Subcutaneous adipose tissue (tissue), 4 donors: ENCODE results near the gene MAB21L4. TPM values are rescaled to one million over a fixed set of nuclear protein-coding genes. Genes with fewer than 3 reads are reported as not detected.

ENCODE experiments used
- total RNA-seq, 4 donors: library from RNA; depleted of rRNA; stranded (reverse); fragments of >200 nt; gene quantifications; one replicate each; pipeline ENCODE4 v1.1.0, GENCODE V29; 2016
- TF ChIP-seq, protein P1 (sequence below): fragments of 450-650 bp; IDR thresholded peaks from one replicate; pipeline ENCODE4 v1.5.1; 2016; ENCODE audit warnings: low read depth, mild to moderate bottlenecking, control low read depth, antibody characterized with exemption, moderate library complexity

The MAB21L4 gene
- total RNA-seq, 4 donors from 2014 or later: not detected

GRCh38 chr2:240888890-240889573 lies 6.9 kb downstream of the MAB21L4 start:
- TF ChIP-seq, protein P1, sequence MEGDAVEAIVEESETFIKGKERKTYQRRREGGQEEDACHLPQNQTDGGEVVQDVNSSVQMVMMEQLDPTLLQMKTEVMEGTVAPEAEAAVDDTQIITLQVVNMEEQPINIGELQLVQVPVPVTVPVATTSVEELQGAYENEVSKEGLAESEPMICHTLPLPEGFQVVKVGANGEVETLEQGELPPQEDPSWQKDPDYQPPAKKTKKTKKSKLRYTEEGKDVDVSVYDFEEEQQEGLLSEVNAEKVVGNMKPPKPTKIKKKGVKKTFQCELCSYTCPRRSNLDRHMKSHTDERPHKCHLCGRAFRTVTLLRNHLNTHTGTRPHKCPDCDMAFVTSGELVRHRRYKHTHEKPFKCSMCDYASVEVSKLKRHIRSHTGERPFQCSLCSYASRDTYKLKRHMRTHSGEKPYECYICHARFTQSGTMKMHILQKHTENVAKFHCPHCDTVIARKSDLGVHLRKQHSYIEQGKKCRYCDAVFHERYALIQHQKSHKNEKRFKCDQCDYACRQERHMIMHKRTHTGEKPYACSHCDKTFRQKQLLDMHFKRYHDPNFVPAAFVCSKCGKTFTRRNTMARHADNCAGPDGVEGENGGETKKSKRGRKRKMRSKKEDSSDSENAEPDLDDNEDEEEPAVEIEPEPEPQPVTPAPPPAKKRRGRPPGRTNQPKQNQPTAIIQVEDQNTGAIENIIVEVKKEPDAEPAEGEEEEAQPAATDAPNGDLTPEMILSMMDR: no peak

- TF ChIP-seq, protein P1: no peak
These were observed 7.6 kb downstream of the MAB21L4 start for GRCh38 chr2:240888130-240888889.

DNA sequence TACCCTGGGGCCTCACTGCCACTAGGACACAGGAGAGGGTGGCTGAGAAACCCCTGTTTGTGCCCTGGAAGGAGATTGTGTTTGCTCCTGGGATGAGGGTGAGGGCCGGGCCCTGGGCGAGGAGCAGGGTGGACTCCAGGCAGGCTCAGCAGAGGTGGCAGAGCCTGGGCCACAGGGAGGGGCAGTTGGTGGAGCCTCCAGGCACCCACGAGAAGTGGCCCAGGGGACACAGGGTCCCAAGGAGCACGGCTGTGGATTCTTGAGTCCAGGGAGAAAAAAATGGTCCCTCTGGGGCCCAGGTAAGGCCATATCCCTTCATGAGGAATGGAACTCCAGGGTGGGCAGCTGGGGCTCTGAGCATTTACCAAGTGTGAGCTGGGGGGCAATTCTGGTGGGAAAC lies 8.3 kb downstream of the MAB21L4 start:
- TF ChIP-seq, protein P1: no peak

- TF ChIP-seq, protein P1: no peak
These were observed 9.0 kb downstream of the MAB21L4 start for GRCh38 chr2:240886678-240887609.

DNA sequence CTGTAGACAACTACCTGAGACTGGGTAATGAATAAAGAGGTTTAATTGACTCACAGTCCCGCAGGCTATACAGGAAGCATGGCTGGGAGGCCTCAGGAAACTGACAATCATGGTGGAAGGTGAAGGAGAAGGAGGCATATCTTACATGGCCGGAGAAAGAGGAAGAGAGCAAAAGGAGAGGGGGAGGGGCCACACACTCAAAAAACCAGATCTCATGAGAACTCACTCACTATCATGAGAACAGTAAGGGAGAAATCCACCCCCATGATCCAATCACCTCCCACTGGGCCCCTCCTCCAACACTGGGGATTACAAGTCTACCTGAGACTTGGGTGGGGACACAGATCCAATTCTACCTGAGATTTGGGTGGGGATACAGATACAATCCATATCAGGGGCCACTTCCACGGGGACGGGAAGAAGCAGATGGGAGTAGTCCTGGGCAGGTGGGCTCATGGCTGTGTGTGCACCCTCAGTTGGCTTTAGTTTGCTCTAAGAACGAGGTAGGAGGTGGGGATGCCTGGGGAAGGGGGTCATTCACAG lies 9.9 kb downstream of the MAB21L4 start:
- TF ChIP-seq, protein P1: no peak

DNA sequence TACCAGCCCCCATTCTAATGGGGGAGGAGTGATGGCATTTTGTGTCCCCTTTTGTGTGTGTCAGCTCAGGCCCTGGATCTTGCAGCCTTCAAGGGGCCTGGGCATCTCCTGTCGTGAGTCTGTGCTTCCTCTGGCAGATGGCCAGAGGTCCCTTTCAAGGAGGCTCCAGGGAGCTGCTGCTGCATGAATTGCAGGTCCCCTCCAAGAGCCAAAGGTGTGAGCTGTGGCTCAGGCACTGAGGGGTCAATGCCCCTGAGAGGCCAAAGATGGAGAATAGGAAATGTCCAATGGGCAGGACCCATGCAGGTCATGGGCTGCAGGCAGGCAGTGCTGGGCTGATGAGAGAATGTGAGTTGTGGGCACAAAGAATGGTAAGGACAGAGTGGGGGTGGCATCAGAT lies 10.4 kb downstream of the MAB21L4 start:
- TF ChIP-seq, protein P1: no peak

GRCh38 chr2:240884745-240885144 lies 11.2 kb downstream of the MAB21L4 start:
- TF ChIP-seq, protein P1: no peak
